ENCODE data around the gene GLRX2. TPM values are rescaled to one million over a fixed set of nuclear protein-coding genes. Genes with fewer than 3 reads are reported as not detected.

GLRX2 gene
- total RNA-seq, 1 experiment from 2014 or later: 30.6 TPM

DNA sequence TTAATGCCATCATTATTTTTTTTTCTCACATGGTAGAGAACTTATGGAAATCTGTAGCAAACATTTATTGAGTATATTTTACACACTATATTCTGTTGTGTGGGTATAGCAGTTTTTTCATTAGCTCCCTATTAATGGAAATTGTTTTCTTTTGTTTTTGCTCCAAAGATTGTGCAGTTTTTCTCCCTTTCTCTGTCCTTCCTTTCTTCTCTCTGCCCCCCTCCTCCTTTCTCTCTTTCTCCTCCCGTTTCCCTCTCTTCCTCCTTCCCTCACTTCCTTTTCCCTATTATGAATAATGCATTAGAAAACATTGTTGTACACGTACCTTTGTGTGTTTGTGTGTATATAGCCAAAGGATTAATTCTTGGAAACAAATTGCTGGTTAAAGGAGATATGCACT is 37.2 kb upstream of the GLRX2 start:
- no peak overlapping the region for H2AFZ ChIP-seq (ENCODE audit: low read depth, low read length, poor library complexity, severe bottlenecking)
- no peaks in the 10 kb centered on the region for H3K9me3 ChIP-seq (ENCODE audit: control insufficient read depth in 1 of 2, insufficient read depth in 1 of 2, low read depth in 1 of 2, low read length in 2 of 2)
- RAD21 ChIA-PET (ENCODE audit: low non-redundant PET in 1 of 2, low total read pairs in 2 of 2, uncharacterized antibody in 2 of 2, unreplicated experiment in 2 of 2): no interaction called here
- peaks cover 18 to 41% of the 10 kb centered on the region in 2 experiments for H3K36me3 ChIP-seq (ENCODE audit: control insufficient read depth in 1 of 2, insufficient read depth in 2 of 2, low read length in 2 of 2)
- BruUV-seq (replicated peaks): no TSS peak
- H3K9me2 ChIP-seq (ENCODE audit: insufficient read depth): no peaks in the 10 kb centered on the region
- ATAC-seq (no peak), DNase-seq (ENCODE audit: low read depth, low spot score) (no peak)
- POLR2A ChIA-PET: interaction anchor here (1.0 kb wide), 1 partner anchor 83 kb away, joined by 3 read pairs; the partner anchor contains the start of genes RO60 and UCHL5
- no peak overlapping the region for H3K9ac ChIP-seq (ENCODE audit: low read length)
- no peaks in the 10 kb centered on the region for H3K4me1 ChIP-seq (ENCODE audit: control insufficient read depth in 1 of 2, insufficient read depth in 2 of 2, low read length in 2 of 2)
- no peaks in the 10 kb centered on the region for H3K27me3 ChIP-seq (ENCODE audit: insufficient read depth, low read length)
- intact Hi-C loops (cut with micrococcal nuclease): loop anchor here (5.0 kb wide), 1 partner anchor 1155 kb away; no protein-coding TSS in a partner anchor
- peaks cover 12% of the 10 kb centered on the region; the same call in 1 of the 2 replicates for H4K20me1 ChIP-seq (ENCODE audit: insufficient read depth)
- no peak overlapping the region for H3K27ac ChIP-seq (ENCODE audit: low read depth, low read length)
- CTCF ChIA-PET: interaction anchor here (0.6 to 2.7 kb wide), 8 partner anchors 8 to 612 kb away, joined by 3 to 21 read pairs (median 6); partner anchors contain the start of gene CDC73
- peaks cover 77% of the 10 kb centered on the region for H3K79me2 ChIP-seq (ENCODE audit: insufficient read depth, low read length)
- no peak overlapping the region for H3K4me2 ChIP-seq (ENCODE audit: low read length)
- H3K4me3 ChIP-seq (replicated peaks in 1 of 2; ENCODE audit: low read depth in 1 of 2, low read length in 2 of 2): no peak overlapping the region
- TF ChIP-seq RAD21 (IDR thresholded peaks at IDR 0.05; ENCODE audit: low read depth) (no peak), CEBPB (IDR thresholded peaks at IDR 0.05; ENCODE audit: low read depth) (no peak), SIN3A (IDR thresholded peaks at IDR 0.05; ENCODE audit: low read depth) (no peak), CBX3 (IDR thresholded peaks at IDR 0.05; ENCODE audit: low read depth) (no peak), EZH2 (IDR thresholded peaks at IDR 0.05) (no peak), TCF7L2 (IDR thresholded peaks at IDR 0.05; ENCODE audit: borderline replicate concordance, extremely low read depth, insufficient read depth, insufficient read length) (no peak), ELF1 (IDR thresholded peaks at IDR 0.05; ENCODE audit: borderline replicate concordance, low read depth) (no peak), ZFX (IDR thresholded peaks at IDR 0.05) (no peak), POLR2A (IDR thresholded peaks at IDR 0.05; ENCODE audit: borderline replicate concordance, extremely low read depth, insufficient read depth, insufficient read length) (no peak), ZNF274 (IDR thresholded peaks at IDR 0.05; ENCODE audit: low read depth, low read length) (no peak), EGR1 (IDR thresholded peaks at IDR 0.05; ENCODE audit: low read depth) (no peak), POLR2AphosphoS5 (IDR thresholded peaks at IDR 0.05; ENCODE audit: low read depth, low read length) (no peak)
- TF ChIP-seq, protein P1, sequence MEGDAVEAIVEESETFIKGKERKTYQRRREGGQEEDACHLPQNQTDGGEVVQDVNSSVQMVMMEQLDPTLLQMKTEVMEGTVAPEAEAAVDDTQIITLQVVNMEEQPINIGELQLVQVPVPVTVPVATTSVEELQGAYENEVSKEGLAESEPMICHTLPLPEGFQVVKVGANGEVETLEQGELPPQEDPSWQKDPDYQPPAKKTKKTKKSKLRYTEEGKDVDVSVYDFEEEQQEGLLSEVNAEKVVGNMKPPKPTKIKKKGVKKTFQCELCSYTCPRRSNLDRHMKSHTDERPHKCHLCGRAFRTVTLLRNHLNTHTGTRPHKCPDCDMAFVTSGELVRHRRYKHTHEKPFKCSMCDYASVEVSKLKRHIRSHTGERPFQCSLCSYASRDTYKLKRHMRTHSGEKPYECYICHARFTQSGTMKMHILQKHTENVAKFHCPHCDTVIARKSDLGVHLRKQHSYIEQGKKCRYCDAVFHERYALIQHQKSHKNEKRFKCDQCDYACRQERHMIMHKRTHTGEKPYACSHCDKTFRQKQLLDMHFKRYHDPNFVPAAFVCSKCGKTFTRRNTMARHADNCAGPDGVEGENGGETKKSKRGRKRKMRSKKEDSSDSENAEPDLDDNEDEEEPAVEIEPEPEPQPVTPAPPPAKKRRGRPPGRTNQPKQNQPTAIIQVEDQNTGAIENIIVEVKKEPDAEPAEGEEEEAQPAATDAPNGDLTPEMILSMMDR (IDR thresholded peaks at IDR 0.05 in 2 of 3, conservative IDR thresholded peaks at IDR 0.05 in 1 of 3; ENCODE audit: borderline replicate concordance in 1 of 3, insufficient read depth in 1 of 3, low read depth in 2 of 3, low read length in 2 of 3): no peak

Measured in HCT116 (cell line).